Measurements from ENCODE around the gene SFRP2.

Gene SFRP2

GRCh38 chr4:153832054-153832453, 43.2 kb upstream of the SFRP2 start:
- H3K4me2 ChIP-seq (ENCODE audit: insufficient read depth, low read length) = no peak overlapping the region
- H3K9ac ChIP-seq (ENCODE audit: low read depth, low read length) = no peak overlapping the region
- no peaks in the 10 kb centered on the region for H3K9me3 ChIP-seq (ENCODE audit: insufficient read depth, low read length, severe bottlenecking)

GRCh38 chr4:153831245-153831644, 42.4 kb upstream of the SFRP2 start:
- no peak overlapping the region for H2AFZ ChIP-seq (ENCODE audit: low read depth, low read length)
- H3K27me3 ChIP-seq (ENCODE audit: insufficient read depth, low read length, poor library complexity) = no peaks in the 10 kb centered on the region
- no peaks in the 10 kb centered on the region for H3K9me3 ChIP-seq (ENCODE audit: insufficient read depth, low read length, severe bottlenecking)
- no peaks in the 10 kb centered on the region for H3K4me1 ChIP-seq (ENCODE audit: insufficient read depth, low read length)
- no peak overlapping the region for H3K9ac ChIP-seq (ENCODE audit: low read depth, low read length)
- H3K27ac ChIP-seq (ENCODE audit: low read length) = no peak overlapping the region
- DNase-seq (no peak), ATAC-seq (ENCODE audit: insufficient read depth, low read depth) (no peak)
- H3K79me2 ChIP-seq (ENCODE audit: insufficient read depth, low read length) = no peaks in the 10 kb centered on the region
- no peak overlapping the region for H3K4me3 ChIP-seq (ENCODE audit: low read depth in 1 of 2, low read length in 2 of 2)
- TF ChIP-seq CTCF (IDR thresholded peaks at IDR 0.05; ENCODE audit: borderline replicate concordance, extremely low read depth, low read length, poor library complexity, severe bottlenecking) = no peak
- no peak overlapping the region for H3K4me2 ChIP-seq (ENCODE audit: insufficient read depth, low read length)
- H3K36me3 ChIP-seq (ENCODE audit: insufficient read depth, low read length) = no peaks in the 10 kb centered on the region
- no peaks in the 10 kb centered on the region for H4K20me1 ChIP-seq (ENCODE audit: insufficient read depth, low read length)

More at GRCh38 chr4:153832054-153832453, 43.2 kb upstream of the SFRP2 start:
- H3K4me1 ChIP-seq (ENCODE audit: insufficient read depth, low read length) = no peaks in the 10 kb centered on the region
- H4K20me1 ChIP-seq (ENCODE audit: insufficient read depth, low read length) = no peaks in the 10 kb centered on the region
- H3K27ac ChIP-seq (ENCODE audit: low read length) = no peak overlapping the region
- H3K79me2 ChIP-seq (ENCODE audit: insufficient read depth, low read length) = no peaks in the 10 kb centered on the region
- no peak overlapping the region for H3K4me3 ChIP-seq (ENCODE audit: low read depth in 1 of 2, low read length in 2 of 2)
- no peak overlapping the region for H2AFZ ChIP-seq (ENCODE audit: low read depth, low read length)
- TF ChIP-seq EZH2 (IDR thresholded peaks at IDR 0.05; ENCODE audit: borderline replicate concordance, low read depth, low read length, severe bottlenecking) (no peak), CTCF (IDR thresholded peaks at IDR 0.05; ENCODE audit: borderline replicate concordance, extremely low read depth, low read length, poor library complexity, severe bottlenecking) (no peak)
- DNase-seq = no peak
- no peak for ATAC-seq (ENCODE audit: insufficient read depth, low read depth)
- H3K27me3 ChIP-seq (ENCODE audit: insufficient read depth, low read length, poor library complexity) = no peaks in the 10 kb centered on the region
- H3K36me3 ChIP-seq (ENCODE audit: insufficient read depth, low read length) = no peaks in the 10 kb centered on the region

GRCh38 chr4:153825691-153826090, 36.8 kb upstream of the SFRP2 start:
- Histone ChIP-seq H3K27me3 (ENCODE audit: insufficient read depth, low read length, poor library complexity) (no peaks in the 10 kb centered on the region), H3K4me2 (ENCODE audit: insufficient read depth, low read length) (no peak overlapping the region), H3K36me3 (ENCODE audit: insufficient read depth, low read length) (no peaks in the 10 kb centered on the region), H3K9me3 (ENCODE audit: insufficient read depth, low read length, severe bottlenecking) (no peaks in the 10 kb centered on the region), H4K20me1 (ENCODE audit: insufficient read depth, low read length) (no peaks in the 10 kb centered on the region), H3K9ac (ENCODE audit: low read depth, low read length) (no peak overlapping the region), H3K27ac (ENCODE audit: low read length) (no peak overlapping the region), H3K4me3 (ENCODE audit: low read depth in 1 of 2, low read length in 2 of 2) (no peak overlapping the region), H2AFZ (ENCODE audit: low read depth, low read length) (no peak overlapping the region), H3K4me1 (ENCODE audit: insufficient read depth, low read length) (no peaks in the 10 kb centered on the region), H3K79me2 (ENCODE audit: insufficient read depth, low read length) (no peaks in the 10 kb centered on the region)
- TF ChIP-seq EZH2 (IDR thresholded peaks at IDR 0.05; ENCODE audit: borderline replicate concordance, low read depth, low read length, severe bottlenecking) (no peak), CTCF (IDR thresholded peaks at IDR 0.05; ENCODE audit: borderline replicate concordance, extremely low read depth, low read length, poor library complexity, severe bottlenecking) (no peak)
- ATAC-seq (ENCODE audit: insufficient read depth, low read depth) (no peak), DNase-seq (no peak)

- TF ChIP-seq EZH2 (IDR thresholded peaks at IDR 0.05; ENCODE audit: borderline replicate concordance, low read depth, low read length, severe bottlenecking) (no peak), CTCF (IDR thresholded peaks at IDR 0.05; ENCODE audit: borderline replicate concordance, extremely low read depth, low read length, poor library complexity, severe bottlenecking) (no peak)
- no peak overlapping the region for H3K4me2 ChIP-seq (ENCODE audit: insufficient read depth, low read length)
- ATAC-seq (ENCODE audit: insufficient read depth, low read depth) (no peak), DNase-seq (no peak)
- H3K9ac ChIP-seq (ENCODE audit: low read depth, low read length) = no peak overlapping the region
- H3K79me2 ChIP-seq (ENCODE audit: insufficient read depth, low read length) = no peaks in the 10 kb centered on the region
- H3K4me1 ChIP-seq (ENCODE audit: insufficient read depth, low read length) = no peaks in the 10 kb centered on the region
- no peak overlapping the region for H3K27ac ChIP-seq (ENCODE audit: low read length)
- no peaks in the 10 kb centered on the region for H3K27me3 ChIP-seq (ENCODE audit: insufficient read depth, low read length, poor library complexity)
- no peaks in the 10 kb centered on the region for H3K36me3 ChIP-seq (ENCODE audit: insufficient read depth, low read length)
- H3K9me3 ChIP-seq (ENCODE audit: insufficient read depth, low read length, severe bottlenecking) = no peaks in the 10 kb centered on the region
- H4K20me1 ChIP-seq (ENCODE audit: insufficient read depth, low read length) = no peaks in the 10 kb centered on the region
- H2AFZ ChIP-seq (ENCODE audit: low read depth, low read length) = no peak overlapping the region
- no peak overlapping the region for H3K4me3 ChIP-seq (ENCODE audit: low read depth in 1 of 2, low read length in 2 of 2)
These were observed 36.2 kb upstream of the SFRP2 start for GRCh38 chr4:153825126-153825525.
